Mucosa of gallbladder (tissue), 1 donor: ENCODE data around the gene GSTCD. TPM values are rescaled to one million over a fixed set of nuclear protein-coding genes. Genes with fewer than 3 reads are reported as not detected.
"Not testable (repeated sequence)": the region's sequence is repeated elsewhere in the genome, so short reads cannot be mapped to it uniquely, and the experiment has no call there.

ENCODE experiments used
- DNase-seq: peaks from one replicate; pipeline ENCODE4 v3.0.0-alpha.2; 2020; ENCODE audit warnings: low spot score
- total RNA-seq: library from RNA; stranded (reverse); gene quantifications from one replicate; pipeline ENCODE4 v1.2.1, GENCODE V29; 2021
- donor health status: DM: no; HTN: no; CAD: no.

GSTCD gene, protein sequence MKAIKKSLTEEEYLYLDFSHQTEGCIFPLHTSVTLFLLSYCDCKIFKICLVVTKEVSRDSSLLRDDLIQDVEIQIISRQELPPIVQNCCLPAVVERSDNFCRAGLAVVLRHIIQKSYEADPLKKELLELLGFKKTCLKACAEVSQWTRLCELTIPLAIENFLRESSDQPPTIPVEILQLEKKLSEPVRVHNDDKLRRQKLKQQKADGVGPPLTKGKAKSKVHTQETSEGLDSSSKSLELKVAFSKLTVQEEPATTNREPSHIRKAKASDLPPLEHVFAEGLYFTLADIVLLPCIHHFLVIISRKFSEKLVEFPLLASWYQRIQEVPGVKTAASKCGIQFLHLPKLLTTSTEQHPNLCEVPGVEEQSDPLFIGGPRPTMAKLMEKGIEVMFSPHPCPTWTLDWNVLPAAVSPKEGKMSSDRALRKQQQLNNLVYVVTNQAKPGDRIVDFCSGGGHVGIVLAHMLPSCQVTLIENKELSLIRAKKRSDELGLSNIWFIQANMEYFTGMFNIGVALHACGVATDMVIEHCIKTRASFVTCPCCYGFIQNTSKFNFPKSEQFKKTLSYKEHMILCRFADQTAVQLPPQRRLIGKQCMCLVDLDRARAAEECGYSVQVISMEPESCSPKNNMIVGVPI
- 12.8 TPM for total RNA-seq

DNA sequence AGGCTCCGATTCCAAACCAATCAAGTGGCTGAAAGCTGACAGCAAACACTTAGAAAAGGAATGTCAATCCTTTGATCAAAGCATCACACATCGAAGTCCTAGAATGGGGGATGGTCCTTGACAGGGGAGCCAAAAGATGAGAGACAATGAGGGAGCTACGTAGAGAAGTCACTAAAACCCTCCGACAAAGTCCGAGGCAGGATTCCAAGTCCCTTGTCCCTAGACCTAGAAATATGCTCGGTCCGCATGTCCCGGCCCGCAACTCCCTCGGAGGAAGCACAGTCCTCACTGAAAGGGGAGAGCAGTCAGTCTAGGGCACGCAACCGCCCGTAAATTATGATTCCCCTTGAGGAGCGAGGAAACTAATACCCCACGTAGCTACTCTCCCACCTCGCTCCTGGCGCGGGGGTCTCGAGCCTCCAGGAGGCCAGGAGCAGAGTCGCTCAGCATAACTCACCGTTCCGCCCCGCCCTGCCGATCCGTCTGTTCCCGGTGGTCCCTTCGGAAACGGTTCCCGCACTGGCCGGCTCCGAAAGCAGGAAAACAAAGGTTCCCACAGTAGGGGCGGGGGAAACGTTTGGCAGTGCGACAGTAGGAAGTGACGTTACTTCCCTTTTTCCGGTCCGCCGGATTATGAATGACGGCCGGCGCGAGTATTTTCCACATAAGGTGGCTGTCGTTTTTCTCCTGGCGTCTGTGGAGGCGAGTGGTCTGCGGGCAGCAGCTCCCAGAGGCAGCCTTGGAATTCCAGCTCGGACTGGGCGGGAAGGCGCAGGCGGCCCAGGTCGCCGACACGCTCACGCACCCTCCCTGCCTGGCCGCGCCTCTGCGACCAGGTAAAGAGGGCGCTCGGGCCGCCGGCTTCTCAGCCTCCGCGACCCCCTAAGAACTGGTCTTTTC lies at the start of gene GSTCD, which contains the start of gene INTS12:
TSS of gene GSTCD (plus strand) at position 604 of the 900 bp plus-strand sequence. CDS start 8,830 bp downstream, outside the sequence.
TSS of gene INTS12 (minus strand) at position 509 of the 900 bp plus-strand sequence. CDS start 8,684 bp downstream, outside the sequence.
- peak; percentile 93 for DNase-seq

DNA sequence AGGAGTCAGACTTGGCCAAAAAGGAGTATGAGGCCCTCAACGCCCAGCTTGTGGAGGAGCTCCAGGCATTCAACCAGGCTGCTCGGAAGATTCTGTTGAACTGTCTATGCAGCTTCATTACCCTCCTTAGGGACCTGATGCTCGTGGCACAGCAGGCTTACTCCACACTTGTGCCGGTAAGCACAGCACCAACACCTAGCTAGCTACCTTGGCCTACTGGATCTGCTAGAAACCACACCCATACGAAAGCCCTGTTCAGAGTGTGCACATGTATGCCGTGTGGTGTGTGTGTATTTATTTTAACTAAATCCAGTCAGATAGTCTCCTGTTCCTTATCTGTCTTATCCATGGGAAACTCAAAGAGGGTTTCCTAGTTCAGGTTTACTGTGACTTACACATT lies 49.4 kb upstream of the GSTCD start:
- DNase-seq, result no peak

DNA sequence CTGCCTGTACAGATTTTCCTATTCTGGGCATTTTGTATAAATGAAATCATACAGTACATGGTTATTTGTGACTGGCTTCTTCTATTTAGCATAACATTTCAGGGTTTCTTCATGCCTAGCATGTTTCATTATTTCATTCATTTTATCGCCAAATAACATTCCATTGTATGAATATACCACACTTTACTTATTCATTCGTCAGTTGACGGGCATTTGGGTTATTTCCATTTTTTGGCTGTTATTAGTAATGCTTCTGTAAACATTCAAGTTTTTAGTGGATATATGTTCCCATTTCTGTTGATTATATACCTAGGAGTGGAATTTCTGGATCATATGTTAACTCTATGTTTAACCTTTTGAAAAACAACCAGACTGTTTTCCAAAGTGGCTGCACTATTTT lies 47.6 kb upstream of the GSTCD start:
- no peak for DNase-seq

DNA sequence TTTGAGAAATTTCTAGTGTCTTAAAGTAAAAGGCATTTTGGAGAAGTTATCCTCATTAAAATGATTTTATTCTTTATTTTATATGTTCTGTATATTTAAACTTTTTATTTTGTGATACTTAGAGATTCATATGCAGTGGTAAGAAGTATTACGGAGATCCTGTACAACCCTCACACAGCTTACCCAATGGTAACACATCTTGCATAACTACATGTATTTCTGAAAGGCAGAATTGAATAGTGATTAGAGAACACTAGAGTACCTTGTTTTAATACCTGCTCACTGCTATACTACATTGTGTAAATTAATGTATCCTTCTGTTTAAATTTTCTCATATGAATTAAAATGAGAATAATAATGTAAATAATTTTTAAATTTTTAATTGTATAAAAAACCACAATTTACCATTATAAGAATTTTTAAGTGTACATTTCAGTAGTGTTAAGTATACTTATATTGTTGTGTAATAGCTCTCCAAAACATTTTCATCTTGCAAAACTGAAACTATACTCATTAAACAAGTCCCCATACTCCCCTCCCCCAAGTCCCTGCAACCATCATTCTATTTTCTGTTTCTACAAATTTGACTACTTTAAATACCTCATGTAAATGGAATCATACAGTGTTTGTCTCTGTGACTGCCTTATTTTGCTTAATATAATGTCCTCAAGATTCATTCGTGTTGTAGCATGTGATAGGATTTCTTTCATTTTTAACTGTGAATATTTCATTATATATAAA lies 45.5 kb upstream of the GSTCD start:
- no peak for DNase-seq

DNA sequence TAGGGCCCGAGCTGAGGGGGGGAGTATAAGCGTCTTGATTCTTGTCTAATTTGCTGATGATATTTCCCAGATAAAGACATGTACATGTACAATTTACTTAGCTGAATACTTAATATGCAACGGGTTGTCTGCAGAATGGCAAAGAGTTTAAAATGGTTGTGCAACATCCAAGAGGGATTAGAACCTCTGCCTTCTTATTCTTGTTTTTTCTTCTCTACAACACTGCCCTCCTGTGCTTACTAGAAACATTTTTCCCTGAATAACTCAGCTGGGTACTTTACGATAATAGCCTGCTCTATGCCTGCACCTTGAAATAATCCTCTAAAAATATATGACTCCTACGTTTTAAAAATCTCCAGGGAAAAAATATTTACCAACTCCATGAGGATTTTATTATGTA lies 41.9 kb upstream of the GSTCD start:
- DNase-seq, result no peak

DNA sequence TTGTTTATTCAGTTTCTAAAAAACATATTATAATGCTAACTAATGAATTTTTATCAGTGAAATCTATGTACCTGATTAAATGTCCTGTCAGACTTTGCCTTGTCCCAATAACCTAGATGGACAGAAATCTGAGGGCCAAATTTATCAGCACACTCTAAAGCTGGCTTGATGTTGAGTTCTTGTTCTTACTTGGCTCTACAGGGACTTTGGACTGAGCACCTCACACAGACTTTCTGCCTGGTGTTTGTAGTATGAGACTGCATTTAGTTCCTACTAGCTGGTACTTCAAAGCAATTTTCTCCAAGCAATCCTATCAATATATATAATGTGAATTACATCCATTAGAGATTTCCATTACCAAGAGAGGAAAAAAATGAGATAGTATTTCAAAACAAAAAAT lies 37.9 kb upstream of the GSTCD start:
- DNase-seq, result no peak

DNA sequence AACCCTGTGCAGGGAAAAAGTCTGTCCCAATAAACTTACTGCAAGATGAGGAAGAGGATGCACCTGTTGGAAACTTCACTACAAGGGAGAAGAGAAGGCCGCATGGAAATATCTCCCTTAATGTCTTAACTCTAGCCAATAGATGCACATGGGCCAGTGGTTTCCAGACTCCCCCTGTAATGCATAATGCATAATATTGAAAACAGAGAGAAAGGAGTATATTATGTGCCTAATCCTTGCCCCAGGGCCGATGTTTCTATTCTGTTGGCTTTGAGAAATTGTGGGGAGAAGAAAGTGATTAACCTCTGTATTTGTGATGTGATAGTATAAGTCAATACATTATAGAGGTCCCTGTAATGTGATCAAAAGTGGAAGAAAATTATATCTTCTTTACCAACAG lies 37.3 kb upstream of the GSTCD start:
- no peak for DNase-seq

DNA sequence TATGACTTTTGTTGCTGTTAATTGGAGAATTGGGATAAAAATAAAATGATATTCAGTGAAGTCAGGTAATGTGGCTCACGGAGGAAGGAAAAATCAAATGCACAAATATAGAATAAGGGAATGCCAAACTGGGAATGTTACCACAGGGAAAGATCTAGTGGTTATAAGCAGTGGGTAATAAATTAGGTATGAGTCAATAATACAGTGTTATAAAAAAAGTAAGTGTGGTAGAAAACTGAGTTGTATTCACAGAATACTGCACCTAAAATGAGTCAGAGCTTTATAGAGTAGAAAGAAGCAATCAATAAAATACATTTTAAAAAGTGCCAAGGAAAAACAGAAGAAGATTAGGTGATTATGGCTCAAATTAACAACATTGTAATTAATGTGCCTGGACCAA lies 34.6 kb upstream of the GSTCD start:
- DNase-seq, result no peak

DNA sequence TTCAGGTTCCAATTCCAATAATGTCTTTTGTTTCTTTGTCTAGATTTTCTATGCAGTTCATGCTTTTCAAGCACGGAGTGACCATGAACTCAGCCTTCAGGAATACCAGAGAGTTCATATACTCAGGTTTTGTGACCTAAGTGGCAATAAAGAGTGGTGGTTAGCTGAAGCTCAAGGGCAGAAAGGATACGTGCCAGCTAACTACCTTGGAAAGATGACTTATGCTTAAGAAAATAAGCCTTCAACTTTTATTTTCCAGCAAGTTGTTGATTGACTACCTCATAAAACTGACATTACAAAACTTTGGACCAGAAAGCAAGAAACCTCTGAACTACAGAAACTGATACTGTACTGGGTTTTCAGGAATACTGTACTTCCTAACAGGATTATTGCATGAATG lies 30.9 kb upstream of the GSTCD start:
- no peak for DNase-seq

DNA sequence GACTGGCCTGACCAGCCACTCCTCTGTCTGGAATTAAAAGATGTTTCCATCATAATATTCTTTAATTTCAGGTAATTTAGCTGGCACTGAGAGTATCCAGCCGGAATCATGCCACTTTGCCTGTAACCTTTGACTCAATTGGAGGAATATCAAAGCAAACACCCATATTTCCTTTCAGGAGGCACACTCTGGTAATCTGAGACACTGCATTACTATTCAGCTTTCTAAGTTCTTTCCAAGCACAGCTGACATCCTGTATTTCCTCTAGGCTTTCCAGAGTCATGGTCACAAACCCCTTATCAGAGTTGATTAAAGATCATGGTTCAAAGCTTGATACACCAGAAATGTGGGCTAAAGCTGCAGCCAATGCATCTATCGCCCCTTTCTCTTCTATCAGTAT lies 29.4 kb upstream of the GSTCD start:
- no peak for DNase-seq

DNA sequence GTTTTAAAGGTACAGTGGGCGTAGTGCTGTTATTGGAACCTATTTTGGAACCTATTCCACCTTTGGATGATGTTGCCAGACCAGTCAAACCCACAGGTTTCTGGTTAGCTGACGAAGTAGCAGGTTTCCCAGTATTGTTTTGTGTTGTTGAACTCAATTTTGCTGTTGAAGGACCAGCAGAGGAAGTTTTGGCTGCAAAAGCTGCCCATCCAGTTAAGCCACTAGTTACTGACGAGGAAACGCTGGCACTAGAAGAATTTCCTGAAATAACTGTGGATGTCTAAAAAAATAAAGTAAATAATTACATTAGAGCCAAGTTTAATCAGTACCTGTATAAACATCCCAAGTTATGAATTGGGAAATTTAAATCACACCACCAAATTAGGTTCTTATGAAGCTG lies 25.5 kb upstream of the GSTCD start:
- DNase-seq, result peak; percentile 88

DNA sequence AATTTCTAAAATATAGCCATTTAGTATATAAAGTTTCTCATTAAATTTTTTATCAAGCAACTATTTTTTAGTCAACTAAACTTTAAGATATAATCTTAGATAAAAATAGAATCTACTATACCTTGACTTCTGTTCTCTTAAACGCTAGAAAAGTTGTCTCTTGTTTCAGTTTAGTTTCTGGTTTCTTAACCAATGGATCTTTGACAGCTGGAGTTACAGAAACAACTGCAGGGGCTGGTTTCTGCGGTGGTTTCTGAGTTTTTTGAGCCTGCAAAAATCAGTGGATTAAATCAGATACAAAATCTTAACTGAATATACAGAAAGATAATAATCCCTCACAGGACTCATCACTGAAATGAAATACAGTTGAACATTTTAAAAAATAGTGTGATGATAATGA lies 22.0 kb upstream of the GSTCD start:
- no peak for DNase-seq

DNA sequence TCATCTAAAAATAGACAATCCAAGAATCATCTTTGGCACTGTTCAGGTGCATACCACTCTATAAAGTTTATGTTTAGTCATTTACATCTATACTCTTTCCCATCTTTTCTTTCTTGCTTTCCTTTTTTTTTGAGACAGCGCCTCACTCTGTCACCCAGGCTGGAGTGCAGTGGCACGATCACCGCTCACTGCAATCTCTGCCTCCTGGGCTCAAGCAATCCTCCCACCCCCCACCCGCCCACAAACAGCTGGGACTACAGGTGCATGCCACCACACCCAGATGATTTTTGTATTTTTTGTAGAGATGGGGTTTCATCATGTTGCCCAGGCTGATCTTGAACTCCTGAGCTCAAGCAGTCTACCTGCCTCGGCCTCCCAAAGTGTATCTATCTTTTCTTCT lies 13.8 kb upstream of the GSTCD start:
- DNase-seq, result not testable (repeated sequence)

DNA sequence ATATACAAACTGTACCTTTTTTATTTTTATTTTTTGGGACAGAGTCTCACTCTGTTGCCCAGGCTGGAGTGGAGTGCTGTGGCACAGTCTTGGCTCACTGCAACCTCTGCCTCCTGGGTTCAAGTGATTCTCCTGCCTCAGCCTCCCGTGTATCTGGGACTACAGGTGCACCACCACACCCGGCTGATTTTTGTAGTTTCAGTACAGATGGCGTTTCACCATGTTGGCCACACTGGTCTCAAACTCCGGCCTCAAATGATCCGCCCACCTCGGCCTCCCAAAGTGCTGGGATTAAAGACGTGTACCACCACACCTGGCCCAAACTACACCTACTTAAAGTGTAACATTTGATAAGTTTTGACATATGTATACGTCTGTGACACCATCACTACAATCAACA lies 12.8 kb upstream of the GSTCD start:
- not testable (repeated sequence) for DNase-seq

DNA sequence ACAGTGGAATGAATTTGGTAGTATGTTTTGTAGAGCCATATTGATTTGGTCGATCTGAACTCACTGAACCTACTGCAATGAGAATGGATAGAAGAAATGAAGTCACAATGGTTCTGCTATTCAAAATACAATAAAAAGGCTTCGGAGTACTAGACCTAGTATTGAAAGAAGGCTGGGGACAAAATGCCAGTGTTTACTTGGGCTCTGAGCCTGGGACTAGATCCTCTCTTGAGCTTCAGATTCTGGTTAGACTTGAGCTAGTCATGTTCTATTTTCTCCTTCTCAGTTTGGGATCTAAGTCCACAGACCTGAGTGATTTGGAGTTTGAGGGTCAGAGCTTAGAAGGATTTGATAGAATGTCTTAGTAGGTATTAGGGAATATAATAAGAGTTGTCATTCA lies 10.0 kb upstream of the GSTCD start:
- no peak for DNase-seq

DNA sequence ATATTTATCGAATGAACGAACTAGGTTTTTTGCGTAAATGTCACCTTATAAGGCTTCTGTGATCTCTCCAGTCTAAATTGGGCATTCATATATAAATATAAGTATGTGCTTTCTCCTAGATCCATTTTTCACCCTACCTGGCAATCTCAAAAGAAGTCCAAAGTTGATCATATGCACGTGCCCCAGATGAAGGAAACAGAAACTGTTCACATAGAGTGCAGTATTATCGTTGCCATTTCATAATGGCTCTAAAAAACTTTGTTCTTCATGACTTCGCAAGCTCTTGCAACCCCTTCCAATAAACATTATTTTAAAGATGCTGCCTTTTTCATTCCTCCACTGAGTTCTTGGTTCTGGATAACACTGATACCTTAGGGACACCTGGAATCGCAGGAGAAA lies 803 bp upstream of the GSTCD start:
- no peak for DNase-seq

DNA sequence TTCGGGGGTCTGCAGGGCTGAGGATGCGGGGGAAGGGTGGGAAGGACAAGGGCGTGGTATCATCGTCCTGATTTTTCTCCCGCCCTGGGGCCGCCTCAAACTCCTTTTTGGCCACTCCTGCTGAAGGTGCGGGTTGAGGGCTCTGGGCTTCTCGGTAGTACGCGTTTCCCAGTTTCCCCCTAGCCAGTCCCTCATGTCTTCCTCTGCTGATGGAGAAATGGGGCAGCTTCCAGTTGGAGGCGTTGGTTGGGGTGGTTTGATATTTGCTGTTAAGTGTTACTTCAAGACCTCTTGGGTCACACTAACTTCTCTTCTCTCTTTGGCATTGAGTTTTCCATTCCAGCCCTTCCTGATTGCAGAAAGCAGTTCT lies 482 bp downstream of the GSTCD start:
- DNase-seq, result no peak

DNA sequence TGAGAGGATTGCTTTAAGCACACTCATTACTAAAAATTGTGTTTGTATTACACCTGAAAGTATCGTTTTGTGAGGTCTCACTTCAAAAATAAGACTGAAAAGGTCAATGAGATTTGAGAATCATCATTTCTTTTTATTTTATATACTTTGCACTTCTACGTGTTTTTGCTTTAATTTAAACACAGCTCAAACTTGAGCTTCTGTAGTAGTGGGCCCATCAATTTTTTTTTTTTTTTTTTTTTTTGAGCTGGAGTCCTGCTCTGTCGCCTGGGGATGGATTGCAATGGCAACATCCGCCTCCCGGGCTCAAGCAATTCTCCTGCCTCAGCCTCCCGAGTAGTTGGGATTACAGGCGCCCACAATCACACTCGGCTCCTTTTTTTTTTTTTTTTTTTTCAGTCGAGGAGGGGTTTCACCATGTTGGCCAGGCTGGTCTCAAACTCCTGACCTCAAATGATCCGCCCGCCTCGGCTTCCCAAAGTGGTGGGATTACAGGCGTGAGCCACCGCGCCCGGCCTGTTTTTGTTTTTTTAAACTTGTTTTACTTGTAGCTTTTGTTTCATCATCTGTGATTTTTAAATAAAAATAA lies 1.5 kb downstream of the GSTCD start:
- DNase-seq, result no peak

DNA sequence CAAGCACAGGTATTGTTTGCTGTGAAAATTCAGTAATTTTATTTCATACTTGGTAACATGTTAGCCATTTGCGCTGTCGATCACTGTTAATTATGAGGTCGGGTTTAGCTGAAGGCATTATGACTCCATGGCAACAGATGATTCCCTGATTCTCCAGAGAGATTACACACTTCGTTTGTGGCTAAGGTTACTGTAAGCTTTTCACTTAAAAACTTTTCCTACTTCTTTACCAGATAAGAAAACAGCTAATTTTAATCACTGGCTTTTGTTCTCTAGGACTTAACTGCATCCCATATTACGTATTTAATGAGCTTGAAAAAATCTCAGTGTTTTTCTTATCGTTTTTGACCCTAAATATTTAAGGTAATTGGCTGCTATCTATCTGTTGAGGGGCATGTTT lies 2.1 kb downstream of the GSTCD start:
- no peak for DNase-seq

DNA sequence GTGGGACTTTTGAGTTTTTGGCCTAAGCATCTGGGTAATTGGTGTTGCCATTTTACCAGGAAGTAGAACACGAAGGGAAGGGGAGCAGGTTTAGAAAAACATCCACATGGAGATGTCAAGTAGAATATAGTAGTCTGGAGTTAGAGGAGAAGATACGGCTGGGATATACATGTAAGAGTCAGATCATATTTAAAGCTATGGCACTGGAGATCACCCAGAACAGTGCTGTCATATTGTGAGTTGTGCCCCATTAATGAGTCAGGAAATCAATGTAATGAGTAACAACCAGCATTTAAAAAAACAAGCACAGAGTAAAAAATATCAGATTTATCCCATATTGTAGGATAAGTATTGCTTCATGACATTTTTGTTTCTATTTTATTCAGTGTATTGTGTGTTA lies 4.2 kb downstream of the GSTCD start:
- no peak for DNase-seq

DNA sequence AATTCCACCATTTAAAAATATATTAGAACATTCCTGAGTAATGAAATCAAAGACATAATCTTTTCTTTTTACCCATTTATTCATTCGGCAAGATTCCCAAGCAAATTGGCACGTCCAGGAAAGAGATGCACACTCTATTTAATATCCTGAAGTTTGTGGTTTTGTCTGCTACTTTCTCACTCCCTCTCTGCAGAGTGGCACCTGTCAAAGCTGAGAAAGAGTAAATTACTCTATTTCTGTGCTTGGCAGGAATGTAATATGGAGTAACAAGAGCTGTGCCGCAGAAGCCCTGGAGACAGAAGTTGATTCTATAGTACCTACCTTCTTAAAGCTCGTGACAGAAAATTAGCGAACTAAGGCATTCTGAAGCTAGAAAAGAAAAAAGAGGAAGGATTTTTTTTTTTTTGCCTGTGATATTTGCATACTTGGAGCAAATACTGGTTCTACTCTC lies 5.5 kb downstream of the GSTCD start:
- DNase-seq, result no peak
